ENCODE measurements around the gene HTR4. TPM values are rescaled to one million over a fixed set of nuclear protein-coding genes. Genes with fewer than 3 reads are reported as not detected.

HTR4 gene
- total and polyA plus RNA-seq, 2 of the 4 experiments (the other 2 are of a cell fraction), result not detected

DNA sequence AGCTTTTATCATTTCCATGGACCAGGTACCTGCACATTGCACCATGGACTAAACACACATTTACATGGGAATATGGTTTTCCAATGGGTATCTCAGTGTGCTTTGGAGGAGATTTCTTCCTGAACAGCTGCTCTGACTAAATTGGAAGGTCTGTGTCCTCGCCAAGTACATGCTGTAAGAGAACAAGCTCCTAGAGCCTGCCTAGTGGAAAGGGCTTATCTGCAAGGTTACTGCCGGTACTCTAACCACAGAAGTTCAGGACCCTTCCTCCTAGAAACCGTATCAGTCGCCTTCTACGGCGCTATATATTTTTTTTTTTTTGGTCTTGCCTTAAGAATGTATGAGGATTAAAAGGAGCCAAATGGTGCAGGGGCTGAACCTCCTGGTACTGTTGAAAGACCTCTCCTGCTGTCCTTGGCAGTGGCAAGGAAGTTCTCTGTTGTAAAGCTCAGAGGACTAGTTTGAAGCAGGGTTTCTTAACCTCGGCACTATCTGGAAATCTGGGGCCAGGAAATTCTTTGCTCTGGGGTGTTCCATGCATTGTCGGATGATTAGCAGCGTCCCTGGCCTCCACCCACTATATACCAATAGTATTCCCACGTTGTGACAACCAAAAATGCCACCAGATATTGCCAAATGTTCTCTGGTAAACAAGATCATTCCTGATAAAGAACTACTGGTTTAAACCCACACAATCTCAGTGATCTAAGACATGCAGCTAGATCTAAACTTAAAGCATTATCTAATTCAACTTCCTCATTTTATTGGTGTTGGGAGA lies 163.1 kb downstream of the HTR4 start:
- intact Hi-C loops (cut with micrococcal nuclease) (no loop called here), dilution Hi-C loops (cut with HindIII; ENCODE audit: low sequenced_read_pairs, unreplicated experiment) (no loop called here), in situ Hi-C loops (cut with MboI; ENCODE audit: low sequenced_read_pairs) (no loop called here)
- Histone ChIP-seq H3K79me1 (ENCODE audit: low read depth in 1 of 2, low read length in 2 of 2) (no peaks in the 10 kb centered on the region), H4K91ac (ENCODE audit: insufficient read depth, low read depth, low read length) (no peak overlapping the region), H2BK120ac (ENCODE audit: low read depth, low read length) (no peak overlapping the region), H3K27me3 (ENCODE audit: control insufficient read depth, insufficient read depth, low read length) (peaks cover 10% of the 10 kb centered on the region), H2BK15ac (ENCODE audit: low read depth, low read length) (no peak overlapping the region), H3K23ac (ENCODE audit: low read depth, low read length) (no peak overlapping the region), H4K5ac (ENCODE audit: low read depth, low read length) (no peak overlapping the region), H3K27ac (ENCODE audit: insufficient read depth, low read length) (no peak overlapping the region), H4K8ac (ENCODE audit: low read depth in 2 of 2, low read length in 2 of 2) (no peak overlapping the region), H2BK5ac (ENCODE audit: low read depth, low read length, poor library complexity, severe bottlenecking) (no peak overlapping the region), H3K14ac (replicated peaks; ENCODE audit: low read depth, low read length) (no peak overlapping the region), H3K18ac (ENCODE audit: low read depth, low read length) (no peak overlapping the region), H3K9me1 (ENCODE audit: insufficient read depth, low read length) (no peaks in the 10 kb centered on the region), H3K9ac (ENCODE audit: low read depth, low read length) (no peak overlapping the region), H3K4me1 (ENCODE audit: control insufficient read depth, insufficient read depth, low read length) (no peaks in the 10 kb centered on the region), H2AK9ac (replicated peaks; ENCODE audit: low read depth, low read length, poor library complexity) (no peak overlapping the region), H4K20me1 (ENCODE audit: insufficient read depth, low read length) (no peaks in the 10 kb centered on the region), H3K56ac (ENCODE audit: extremely low read depth, insufficient read depth, low read length) (no peak overlapping the region), H3K4me2 (ENCODE audit: low read depth, low read length) (no peak overlapping the region), H3K9me3 (ENCODE audit: control insufficient read depth, insufficient read depth, low read length) (no peaks in the 10 kb centered on the region), H2AFZ (replicated peaks; ENCODE audit: low read length, poor library complexity) (no peak overlapping the region), H3K4me3 (ENCODE audit: insufficient read depth, low read depth, low read length) (no peak overlapping the region), H3K36me3 (ENCODE audit: control insufficient read depth, insufficient read depth, low read length) (no peaks in the 10 kb centered on the region), H3K4ac (ENCODE audit: low read depth, low read length) (no peak overlapping the region), H2BK20ac (ENCODE audit: low read depth, low read length) (no peak overlapping the region), H2AK5ac (ENCODE audit: low read depth, low read length) (no peak overlapping the region)
- DNase-seq (no peak), ATAC-seq (ENCODE audit: low read depth) (no peak)
- WGBS, 2 experiments (ENCODE audit: extremely low coverage in 2 of 2, insufficient read length in 1 of 2), result 33% methylated on average over 3 of the region's 10 CpGs; no CpG with 5 or more reads in 1 of the 2 experiments
- POLR2A ChIA-PET (ENCODE audit: unreplicated experiment), result no interaction called here
- TF ChIP-seq MAZ (IDR thresholded peaks at IDR 0.05; ENCODE audit: borderline replicate concordance, low read depth, low read length), result no peak
- TF ChIP-seq BHLHE40 (IDR thresholded peaks at IDR 0.05; ENCODE audit: low read depth, low read length), result no peak
- TF ChIP-seq, protein P1, sequence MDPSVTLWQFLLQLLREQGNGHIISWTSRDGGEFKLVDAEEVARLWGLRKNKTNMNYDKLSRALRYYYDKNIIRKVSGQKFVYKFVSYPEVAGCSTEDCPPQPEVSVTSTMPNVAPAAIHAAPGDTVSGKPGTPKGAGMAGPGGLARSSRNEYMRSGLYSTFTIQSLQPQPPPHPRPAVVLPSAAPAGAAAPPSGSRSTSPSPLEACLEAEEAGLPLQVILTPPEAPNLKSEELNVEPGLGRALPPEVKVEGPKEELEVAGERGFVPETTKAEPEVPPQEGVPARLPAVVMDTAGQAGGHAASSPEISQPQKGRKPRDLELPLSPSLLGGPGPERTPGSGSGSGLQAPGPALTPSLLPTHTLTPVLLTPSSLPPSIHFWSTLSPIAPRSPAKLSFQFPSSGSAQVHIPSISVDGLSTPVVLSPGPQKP (IDR thresholded peaks at IDR 0.05; ENCODE audit: borderline replicate concordance, low read depth, low read length), result no peak
- no peak for TF ChIP-seq FOS (IDR thresholded peaks at IDR 0.05; ENCODE audit: low read depth, low read length)
- TF ChIP-seq POLR2A (IDR thresholded peaks at IDR 0.05; ENCODE audit: low read depth, low read length), result no peak
- TF ChIP-seq RAD21 (IDR thresholded peaks at IDR 0.05; ENCODE audit: low read length), result no peak
- no peak for TF ChIP-seq CEBPB (IDR thresholded peaks at IDR 0.05; ENCODE audit: low read depth, low read length)
- TF ChIP-seq, protein P2, sequence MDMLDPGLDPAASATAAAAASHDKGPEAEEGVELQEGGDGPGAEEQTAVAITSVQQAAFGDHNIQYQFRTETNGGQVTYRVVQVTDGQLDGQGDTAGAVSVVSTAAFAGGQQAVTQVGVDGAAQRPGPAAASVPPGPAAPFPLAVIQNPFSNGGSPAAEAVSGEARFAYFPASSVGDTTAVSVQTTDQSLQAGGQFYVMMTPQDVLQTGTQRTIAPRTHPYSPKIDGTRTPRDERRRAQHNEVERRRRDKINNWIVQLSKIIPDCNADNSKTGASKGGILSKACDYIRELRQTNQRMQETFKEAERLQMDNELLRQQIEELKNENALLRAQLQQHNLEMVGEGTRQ (IDR thresholded peaks at IDR 0.05; ENCODE audit: low read depth, low read length), result no peak
- no peak for TF ChIP-seq RCOR1 (IDR thresholded peaks at IDR 0.05; ENCODE audit: insufficient replicate concordance, low read length)
- TF ChIP-seq, protein P3, sequence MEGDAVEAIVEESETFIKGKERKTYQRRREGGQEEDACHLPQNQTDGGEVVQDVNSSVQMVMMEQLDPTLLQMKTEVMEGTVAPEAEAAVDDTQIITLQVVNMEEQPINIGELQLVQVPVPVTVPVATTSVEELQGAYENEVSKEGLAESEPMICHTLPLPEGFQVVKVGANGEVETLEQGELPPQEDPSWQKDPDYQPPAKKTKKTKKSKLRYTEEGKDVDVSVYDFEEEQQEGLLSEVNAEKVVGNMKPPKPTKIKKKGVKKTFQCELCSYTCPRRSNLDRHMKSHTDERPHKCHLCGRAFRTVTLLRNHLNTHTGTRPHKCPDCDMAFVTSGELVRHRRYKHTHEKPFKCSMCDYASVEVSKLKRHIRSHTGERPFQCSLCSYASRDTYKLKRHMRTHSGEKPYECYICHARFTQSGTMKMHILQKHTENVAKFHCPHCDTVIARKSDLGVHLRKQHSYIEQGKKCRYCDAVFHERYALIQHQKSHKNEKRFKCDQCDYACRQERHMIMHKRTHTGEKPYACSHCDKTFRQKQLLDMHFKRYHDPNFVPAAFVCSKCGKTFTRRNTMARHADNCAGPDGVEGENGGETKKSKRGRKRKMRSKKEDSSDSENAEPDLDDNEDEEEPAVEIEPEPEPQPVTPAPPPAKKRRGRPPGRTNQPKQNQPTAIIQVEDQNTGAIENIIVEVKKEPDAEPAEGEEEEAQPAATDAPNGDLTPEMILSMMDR (conservative IDR thresholded peaks at IDR 0.05; ENCODE audit: low read depth, low read length), result no peak
- CTCF ChIA-PET, result no interaction called here
- no TSS peak for BruUV-seq (replicated peaks)

Data from IMR-90 (cell line).